Left colon (tissue), 2 donors: ENCODE results near the gene HOXA11. TPM values are rescaled to one million over a fixed set of nuclear protein-coding genes. Genes with fewer than 3 reads are reported as not detected.

Experiments used
- ATAC-seq: fragments of 200-7000 bp; cut with Tn5 transposase; one replicate; pipeline ENCODE4 v1.9.1; 2020; ENCODE audit warnings: mild to moderate bottlenecking, moderate library complexity
- DNase-seq, 2 donors: peaks; one replicate each; pipeline ENCODE4 v3.0.0-alpha.2; 2020
- intact Hi-C, 2 donors: fragments of 100-400 bp; cut with DNase I in 1 of 2; cut with micrococcal nuclease in 1 of 2; formaldehyde crosslinking; loops; one replicate each; pipeline versions ENCODE4 v1.11.2 to v1.14.0; 2022; cut with DNase I, micrococcal nuclease
- long read RNA-seq: library from polyadenylated mRNA; unstranded; transcript quantifications from one replicate; pipeline ENCODE4 v2.0.0, GENCODE V29; 2021
- total RNA-seq, 2 donors: library from RNA; stranded (reverse); fragmentation: NEBNext Ultra II Directional; extraction: Animal tissue kit (Norgen Biotek cat#: 25700); gene quantifications; one replicate each; pipeline ENCODE4 v1.2.1, GENCODE V29; 2021
- donor health status: DM: no; HTN: no; CAD: no.
- donor health status: DM: yes; HTN: yes; CAD: no.

Gene HOXA11
- 1 to 10 TPM; 3.1 to 6.1 TPM for total RNA-seq
- long read RNA-seq, partial matches to known transcripts: 0 of 2 reads
- long read RNA-seq, other reads (novel, unspliced or antisense): 0 of 2 reads

GRCh38 chr7:27185013-27185853 is at the start of gene HOXA11:
TSS of gene HOXA11 (minus strand) at chr7:27185232. CDS start at chr7:27185144, 88 bp downstream.
- intact Hi-C loops: no loop called here
- ATAC-seq (peak; percentile 37), DNase-seq (peak; percentile 65 to 91)

- DNase-seq (no peak), ATAC-seq (no peak)
- intact Hi-C loops: no loop called here
Measured at GRCh38 chr7:27229448-27229847, 44.4 kb upstream of the HOXA11 start.

GRCh38 chr7:27224983-27225934 is 40.2 kb upstream of the HOXA11 start:
- intact Hi-C loops: no loop called here
- DNase-seq (no peak), ATAC-seq (peak; percentile 81)

- DNase-seq (no peak), ATAC-seq (no peak)
- intact Hi-C loops: no loop called here
Measured at GRCh38 chr7:27223941-27224575, 39.0 kb upstream of the HOXA11 start.

GRCh38 chr7:27221201-27221797 is 36.3 kb upstream of the HOXA11 start:
- intact Hi-C loops: no loop called here
- no peak for DNase-seq
- no peak for ATAC-seq

- DNase-seq (no peak), ATAC-seq (no peak)
- intact Hi-C loops: no loop called here
Measured at GRCh38 chr7:27220440-27220955, 35.5 kb upstream of the HOXA11 start.

- no peak for ATAC-seq
- DNase-seq: no peak
- intact Hi-C loops: loop anchor here in 1 of 2 donors (10.0 kb wide), 3 partner anchors 355 to 805 kb away; no protein-coding TSS in a partner anchor
Measured at GRCh38 chr7:27219821-27220220, 34.8 kb upstream of the HOXA11 start.

- intact Hi-C loops: loop anchor here in 1 of 2 donors (10.0 kb wide), 3 partner anchors 357 to 807 kb away; no protein-coding TSS in a partner anchor
- DNase-seq (no peak), ATAC-seq (no peak)
Measured at GRCh38 chr7:27217951-27218350, 32.9 kb upstream of the HOXA11 start.

GRCh38 chr7:27215356-27215755 is 30.3 kb upstream of the HOXA11 start:
- DNase-seq (no peak), ATAC-seq (no peak)
- intact Hi-C loops: loop anchor here in 1 of 2 donors (10.0 kb wide), 3 partner anchors 359 to 809 kb away; no protein-coding TSS in a partner anchor

- no peak for DNase-seq
- intact Hi-C loops: loop anchor here in 1 of 2 donors (10.0 kb wide), 3 partner anchors 360 to 810 kb away; no protein-coding TSS in a partner anchor
- ATAC-seq: no peak
Measured at GRCh38 chr7:27214239-27214950, 29.4 kb upstream of the HOXA11 start.

- no peak for DNase-seq
- intact Hi-C loops: loop anchor here in 1 of 2 donors (10.0 kb wide), 3 partner anchors 361 to 811 kb away; no protein-coding TSS in a partner anchor
- no peak for ATAC-seq
Measured at GRCh38 chr7:27213433-27214238, 28.6 kb upstream of the HOXA11 start.

- ATAC-seq: no peak
- intact Hi-C loops: loop anchor here in 1 of 2 donors (10.0 kb wide), 3 partner anchors 362 to 812 kb away; no protein-coding TSS in a partner anchor
- DNase-seq: no peak
Measured at GRCh38 chr7:27212497-27213432, 27.7 kb upstream of the HOXA11 start.

GRCh38 chr7:27211764-27212204 is 26.8 kb upstream of the HOXA11 start:
- DNase-seq (no peak), ATAC-seq (no peak)
- intact Hi-C loops: loop anchor here in 1 of 2 donors (10.0 kb wide), 3 partner anchors 363 to 813 kb away; no protein-coding TSS in a partner anchor

- DNase-seq (no peak), ATAC-seq (no peak)
- intact Hi-C loops: loop anchor here in 1 of 2 donors (10.0 kb wide), 3 partner anchors 364 to 814 kb away; no protein-coding TSS in a partner anchor
Measured at GRCh38 chr7:27211084-27211446, 26.0 kb upstream of the HOXA11 start.

GRCh38 chr7:27210441-27211083 is 25.5 kb upstream of the HOXA11 start:
- intact Hi-C loops: loop anchor here in 1 of 2 donors (10.0 kb wide), 3 partner anchors 364 to 814 kb away; no protein-coding TSS in a partner anchor
- DNase-seq (peak; percentile 85 to 89), ATAC-seq (peak; percentile 76)
